Left lung (tissue), 10 donors: ENCODE results near the gene GATA5. TPM values are rescaled to one million over a fixed set of nuclear protein-coding genes. Genes with fewer than 3 reads are reported as not detected.

Experiments used
- ATAC-seq: fragments of 200-7000 bp; cut with Tn5 transposase; one replicate; pipeline ENCODE4 v1.9.1; 2020; ENCODE audit warnings: moderate library complexity
- DNase-seq, 4 donors: peaks; one replicate each; pipeline ENCODE4 v3.0.0-alpha.2; 2013 to 2020
- H3K27ac ChIP-seq, 2 donors: fragments of 200-600 bp; sonication (generic) in 1 of 2; one replicate each; pipeline versions ENCODE4 v1.5.0 to v1.8.0; 2020 to 2021
- H3K27me3 ChIP-seq, 2 donors: fragments of 200-600 bp; sonication (generic) in 1 of 2; one replicate each; pipeline versions ENCODE4 v1.5.0 to v1.8.0; 2020 to 2021
- H3K36me3 ChIP-seq, 2 donors: fragments of 200-600 bp; sonication (generic) in 1 of 2; one replicate each; pipeline versions ENCODE4 v1.5.0 to v1.8.0; 2020 to 2021
- H3K4me1 ChIP-seq, 2 donors: fragments of 200-600 bp; one replicate each; pipeline ENCODE4 v1.8.0; 2021
- H3K4me3 ChIP-seq, 2 donors: fragments of 200-600 bp; sonication (generic) in 1 of 2; one replicate each; pipeline versions ENCODE4 v1.5.0 to v1.8.0; 2020 to 2021; ENCODE audit warnings: mild to moderate bottlenecking in 1 of 2
- H3K9me3 ChIP-seq, 2 donors: fragments of 200-600 bp; sonication (generic) in 1 of 2; one replicate each; pipeline versions ENCODE4 v1.5.0 to v1.8.0; 2020 to 2021
- CTCF ChIP-seq, 2 donors: fragments of 200-600 bp; sonication (generic) in 1 of 2; IDR thresholded peaks; one replicate each; pipeline versions ENCODE4 v1.5.0 to v1.8.0; 2021; ENCODE audit warnings: antibody characterized with exemption in 2 of 2
- intact Hi-C, 2 donors: fragments of 100-400 bp; cut with DNase I; formaldehyde crosslinking; loops; one replicate each; pipeline versions ENCODE4 v1.11.2 to v1.14.2; 2022
- polyA plus RNA-seq, 6 donors: library from polyadenylated mRNA; unstranded; fragments of 120-200 nt; gene quantifications; one replicate each; pipeline ENCODE4 v1.2.1, GENCODE V29; 2013; ENCODE audit not compliant: insufficient read length in 6 of 6
- total RNA-seq, 2 donors: library from RNA; stranded (reverse); fragmentation: NEBNext Ultra II Directional; extraction: Animal tissue kit (Norgen Biotek cat#: 25700); gene quantifications; one replicate each; pipeline ENCODE4 v1.2.1, GENCODE V29; 2021
- donor health status: DM: no; HTN: yes; CAD: no.
- donor health status: DM: no; HTN: no; CAD: no.

GATA5 gene
- total and polyA plus RNA-seq, 8 donors = 0.84 to 45.8 (median 30.9) TPM

- ATAC-seq (no peak), DNase-seq (no peak)
- no peak overlapping the region for H3K27ac ChIP-seq
- H3K4me1 ChIP-seq = peaks cover 6 to 8% of the 10 kb centered on the region in 2 donors
- no peak for TF ChIP-seq CTCF (IDR thresholded peaks at IDR 0.05)
- H3K4me3 ChIP-seq = no peak overlapping the region
- peaks cover 0 to 49% of the 10 kb centered on the region in 2 donors for H3K27me3 ChIP-seq
- H3K36me3 ChIP-seq = no peaks in the 10 kb centered on the region
- no peaks in the 10 kb centered on the region for H3K9me3 ChIP-seq
- intact Hi-C loops = no loop called here
These were observed 50.3 kb downstream of the GATA5 start for GRCh38 chr20:62425281-62426058.

GRCh38 chr20:62424249-62425107, 51.3 kb downstream of the GATA5 start:
- Histone ChIP-seq H3K36me3 (no peaks in the 10 kb centered on the region), H3K27ac (no peak overlapping the region), H3K4me1 (peaks cover 6 to 8% of the 10 kb centered on the region in 2 donors), H3K9me3 (no peaks in the 10 kb centered on the region), H3K27me3 (peaks cover 0 to 46% of the 10 kb centered on the region in 2 donors), H3K4me3 (no peak overlapping the region)
- no peak for ATAC-seq
- intact Hi-C loops = no loop called here
- TF ChIP-seq CTCF (IDR thresholded peaks at IDR 0.05) = no peak
- DNase-seq = no peak

GRCh38 chr20:62423326-62423706, 52.5 kb downstream of the GATA5 start:
- no peak for ATAC-seq
- H3K27ac ChIP-seq = no peak overlapping the region
- peaks cover 6% of the 10 kb centered on the region in 2 donors for H3K4me1 ChIP-seq
- intact Hi-C loops = no loop called here
- no peak for TF ChIP-seq CTCF (IDR thresholded peaks at IDR 0.05)
- DNase-seq = no peak
- H3K27me3 ChIP-seq = peaks cover 0 to 49% of the 10 kb centered on the region in 2 donors
- no peaks in the 10 kb centered on the region for H3K36me3 ChIP-seq
- no peaks in the 10 kb centered on the region for H3K9me3 ChIP-seq
- no peak overlapping the region for H3K4me3 ChIP-seq

- Histone ChIP-seq H3K4me1 (peaks cover under 1 to 2% of the 10 kb centered on the region in 2 donors), H3K27ac (no peak overlapping the region), H3K36me3 (no peaks in the 10 kb centered on the region), H3K27me3 (peaks cover 0 to 43% of the 10 kb centered on the region in 2 donors), H3K9me3 (no peaks in the 10 kb centered on the region), H3K4me3 (no peak overlapping the region)
- intact Hi-C loops = no loop called here
- no peak for TF ChIP-seq CTCF (IDR thresholded peaks at IDR 0.05)
- ATAC-seq (no peak), DNase-seq (no peak)
These were observed 53.0 kb downstream of the GATA5 start for GRCh38 chr20:62422636-62423325.

GRCh38 chr20:62421716-62421990, 54.1 kb downstream of the GATA5 start:
- H3K27ac ChIP-seq = no peak overlapping the region
- DNase-seq (no peak), ATAC-seq (no peak)
- no peaks in the 10 kb centered on the region for H3K4me1 ChIP-seq
- H3K36me3 ChIP-seq = no peaks in the 10 kb centered on the region
- no peak for TF ChIP-seq CTCF (IDR thresholded peaks at IDR 0.05)
- intact Hi-C loops = no loop called here
- H3K9me3 ChIP-seq = no peaks in the 10 kb centered on the region
- H3K4me3 ChIP-seq = no peak overlapping the region
- peaks cover 0 to 41% of the 10 kb centered on the region in 2 donors for H3K27me3 ChIP-seq
